A549 (cell line): ENCODE measurements around the gene MYL6. TPM values are rescaled to one million over a fixed set of nuclear protein-coding genes. Genes with fewer than 3 reads are reported as not detected.

Experiments
- ATAC-seq, 2 experiments: fragments of 200-7000 bp in 1 of 2; fragments of >200 bp in 1 of 2; cut with Nextera tagmentation in 1 of 2; cut with Tn5 transposase in 1 of 2; 3 replicates each; pipeline versions ENCODE4 v1.8.0 to v1.9.1; 2018 to 2020; ENCODE audit warnings: mild to moderate bottlenecking in 1 of 2, moderate library complexity in 1 of 2
- CTCF ChIA-PET: fragments of 300-600 bp; sonication (Branson Sonifier 250); formaldehyde crosslinking; extraction: SDS; loops from one replicate; lab custom pipeline; 2021; ENCODE audit warnings: antibody characterized with exemption, inconsistent platforms; lab: Yijun Ruan, JAX
- POLR2A ChIA-PET: fragments of 350-600 bp; formaldehyde crosslinking; extraction: SDS; loops from one replicate; lab custom pipeline; 2021; ENCODE audit warnings: antibody characterized with exemption, inconsistent platforms; lab: Yijun Ruan, JAX
- DNase-seq, 2 experiments: peaks; one replicate each; pipeline versions ENCODE4 v3.0.0 to v3.0.0-alpha.2; 2011 to 2016; ENCODE audit warnings: low read depth in 1 of 2, low spot score in 1 of 2
- FAIRE-seq: peaks from 2 replicates; lab custom pipeline; 2011; peaks lifted over from hg19 to GRCh38; lab: Jason Lieb, UNC
- H3K27ac ChIP-seq, 2 experiments: fragments of >200 bp; sonication (Bioruptor Twin); formaldehyde crosslinking; 3 replicates each; pipeline ENCODE4 v1.5.1; 2016 to 2017
- H3K4me1 ChIP-seq: fragments of >200 bp; sonication (Bioruptor Twin); formaldehyde crosslinking; 3 replicates; pipeline ENCODE4 v1.6.1; 2016
- H3K4me2 ChIP-seq: fragments of >200 bp; sonication (Bioruptor Twin); formaldehyde crosslinking; 3 replicates; pipeline ENCODE4 v1.6.1; 2016
- H3K4me3 ChIP-seq: fragments of >200 bp; sonication (Bioruptor Twin); formaldehyde crosslinking; 3 replicates; pipeline ENCODE4 v1.5.1; 2016
- H3K9me3 ChIP-seq: fragments of >200 bp; sonication (Bioruptor Twin); formaldehyde crosslinking; 3 replicates; pipeline ENCODE4 v1.6.1; 2016
- CTCF ChIP-seq: fragments of >200 bp; sonication (Bioruptor Twin); formaldehyde crosslinking; IDR thresholded peaks from 3 replicates; pipeline ENCODE4 v1.5.1; 2016
- E2F6 ChIP-seq: IDR thresholded peaks from 2 replicates; pipeline ENCODE4 v1.6.1; 2012; ENCODE audit warnings: low read depth, borderline replicate concordance
- EHF ChIP-seq: fragments of 250-450 bp; sonication (Bioruptor Pico); IDR thresholded peaks from 2 replicates; pipeline ENCODE4 v1.5.0; 2020; ENCODE audit warnings: mild to moderate bottlenecking
- FOSB ChIP-seq: fragments of 250-450 bp; sonication (Bioruptor Pico); IDR thresholded peaks from 2 replicates; pipeline ENCODE4 v1.5.0; 2020; ENCODE audit warnings: mild to moderate bottlenecking, moderate library complexity
- HDAC2 ChIP-seq: fragments of 200-600 bp; sonication (generic); IDR thresholded peaks from 2 replicates; pipeline ENCODE4 v1.6.1; 2016
- HOXB5 ChIP-seq: fragments of 250-450 bp; sonication (Bioruptor Pico); IDR thresholded peaks from 2 replicates; pipeline ENCODE4 v1.5.0; 2020; ENCODE audit warnings: mild to moderate bottlenecking, moderate library complexity
- JUN ChIP-seq, 2 experiments: fragments of >200 bp; sonication (Bioruptor Twin); formaldehyde crosslinking; IDR thresholded peaks; 2 replicates in 1 of 2; 3 replicates in 1 of 2; pipeline ENCODE4 v1.6.1; 2016 to 2017
- JUNB ChIP-seq: fragments of >200 bp; sonication (Bioruptor Twin); formaldehyde crosslinking; IDR thresholded peaks from 2 replicates; pipeline ENCODE4 v1.6.1; 2016
- MAX ChIP-seq: IDR thresholded peaks from 2 replicates; pipeline ENCODE4 v1.6.1; 2012
- MYC ChIP-seq: IDR thresholded peaks from 2 replicates; pipeline ENCODE4 v1.6.1; 2012; ENCODE audit warnings: mild to moderate bottlenecking, inconsistent platforms, low read length, improper control_type of control experiment, borderline replicate concordance
- NPAS2 ChIP-seq: fragments of 250-450 bp; sonication (Bioruptor Pico); IDR thresholded peaks from 2 replicates; pipeline ENCODE4 v1.8.0; 2022; ENCODE audit warnings: mild to moderate bottlenecking, moderate library complexity, borderline replicate concordance
- PBX3 ChIP-seq: IDR thresholded peaks from 2 replicates; pipeline ENCODE4 v1.6.1; 2012
- PHF8 ChIP-seq: fragments of 200-600 bp; sonication (generic); IDR thresholded peaks from 2 replicates; pipeline ENCODE4 v1.6.1; 2016; ENCODE audit warnings: low read depth, mild to moderate bottlenecking, antibody characterized with exemption, moderate library complexity, borderline replicate concordance
- POLR2A ChIP-seq: IDR thresholded peaks from 2 replicates; pipeline ENCODE4 v1.6.1; 2012; ENCODE audit warnings: mild to moderate bottlenecking, low read length
- RAD21 ChIP-seq, 2 experiments: fragments of >200 bp in 1 of 2; sonication (Bioruptor Twin) in 1 of 2; formaldehyde crosslinking in 1 of 2; IDR thresholded peaks in 1 of 2; conservative IDR thresholded peaks in 1 of 2; 2 replicates in 1 of 2; 3 replicates in 1 of 2; pipeline ENCODE4 v1.6.1; 2012 to 2018; ENCODE audit warnings: inconsistent platforms in 1 of 2
- REST ChIP-seq: fragments of 200-600 bp; sonication (generic); IDR thresholded peaks from 2 replicates; pipeline ENCODE4 v1.6.1; 2016; ENCODE audit warnings: antibody characterized with exemption, mild to moderate bottlenecking, moderate library complexity
- RFX5 ChIP-seq: fragments of 450-650 bp; IDR thresholded peaks from 2 replicates; pipeline ENCODE4 v1.7.1; 2014; ENCODE audit warnings: antibody characterized with exemption, mild to moderate bottlenecking, moderate library complexity
- SMC3 ChIP-seq: fragments of >200 bp; sonication (Bioruptor Twin); formaldehyde crosslinking; IDR thresholded peaks from 3 replicates; pipeline ENCODE4 v1.6.1; 2018; ENCODE audit warnings: inconsistent platforms
- TFCP2L1 ChIP-seq: fragments of 250-450 bp; sonication (Bioruptor Pico); IDR thresholded peaks from 2 replicates; pipeline ENCODE4 v1.5.0; 2021; ENCODE audit warnings: mild to moderate bottlenecking
- ZFP36 ChIP-seq: fragments of 450-650 bp; IDR thresholded peaks from 2 replicates; pipeline ENCODE4 v1.6.1; 2014; ENCODE audit warnings: borderline replicate concordance; ENCODE audit not compliant: partially characterized antibody
- ZSCAN20 ChIP-seq: fragments of 250-450 bp; sonication (Bioruptor Pico); IDR thresholded peaks from 2 replicates; pipeline ENCODE4 v1.8.0; 2022; ENCODE audit warnings: mild to moderate bottlenecking, moderate library complexity
- WGBS: methylation state at CpG from one replicate; pipeline ENCODE4 v1.1.6; 2017; ENCODE audit errors: missing lambda C conversion rate; 5-methylcytosine and 5-hydroxymethylcytosine counted together
- polyA plus RNA-seq, 4 experiments: library from polyadenylated mRNA; depleted of rRNA in 3 of 4; stranded (reverse); fragments of >200 nt; fragmentation: RNase III in 1 of 4; extraction: RNeasy Plus Mini Kit Qiagen cat#74134 plus additional on column Dnase treatment in 1 of 4; gene quantifications; 2 replicates in 3 of 4; 3 replicates in 1 of 4; pipeline ENCODE4 v1.2.3, GENCODE V29; 2011 to 2017

Gene MYL6
- polyA plus RNA-seq, 2 of the 4 experiments (the other 2 are of a cell fraction) = 2,307 to 3,268 TPM

- Histone ChIP-seq H3K4me2 (peak overlapping the region; percentile 99), H3K4me3 (peak overlapping the region; percentile 81), H3K4me1 (peaks cover 13% of the 10 kb centered on the region)
- POLR2A ChIA-PET = interaction anchor here (1.5 to 1.7 kb wide), 2 partner anchors 29 to 69 kb away, joined by 7 to 36 read pairs; partner anchors contain the start of genes MYL6 and ZC3H10
- ATAC-seq (no peak), DNase-seq (no peak), FAIRE-seq (no peak)
- CTCF ChIA-PET = interaction anchor here (0.5 to 6.8 kb wide), 16 partner anchors 9 to 396 kb away, joined by 3 to 204 read pairs (median 24); partner anchors contain the start of genes ANKRD52, ESYT1, MYL6 and RNF41
- 27% methylated on average over 10 of the region's 10 CpGs for WGBS
- TF ChIP-seq PHF8 = no peak
- TF ChIP-seq FOSB (CRISPR knock-in tag) = no peak
- TF ChIP-seq REST = no peak
- TF ChIP-seq NPAS2 = no peak
- TF ChIP-seq MAX = no peak
- TF ChIP-seq EHF (CRISPR knock-in tag) = no peak
- TF ChIP-seq JUNB = no peak
- TF ChIP-seq TFCP2L1 = no peak
- TF ChIP-seq, all 56 proteins: peak for 0
- peak overlapping the region; percentile 93 to 99 for H3K27ac ChIP-seq
- no peaks in the 10 kb centered on the region for H3K9me3 ChIP-seq
These were observed 30.1 kb downstream of the MYL6 start for GRCh38 chr12:56188131-56188777.

GRCh38 chr12:56188778-56189098 is 30.6 kb downstream of the MYL6 start:
- peak; percentile 1 to 5; a peak in 3 of 6 replicates for ATAC-seq
- peaks cover 13% of the 10 kb centered on the region for H3K4me1 ChIP-seq
- FAIRE-seq = no peak
- 5% methylated on average over 14 of the region's 17 CpGs for WGBS
- H3K4me3 ChIP-seq = peak overlapping the region; percentile 81
- no peak for TF ChIP-seq RFX5
- TF ChIP-seq JUNB = no peak
- TF ChIP-seq, all 56 proteins: peak for 0
- H3K9me3 ChIP-seq = no peaks in the 10 kb centered on the region
- ChIA-PET POLR2A (interaction anchor here (1.3 to 1.7 kb wide), 7 partner anchors 30 to 127 kb away, joined by 3 to 36 read pairs (median 12); partner anchors contain the start of genes CNPY2, ESYT1, MYL6 and MYL6B), CTCF (interaction anchor here (0.7 to 6.8 kb wide), 31 partner anchors 9 to 371 kb away, joined by 3 to 204 read pairs (median 9); partner anchors contain the start of genes ANKRD52, ESYT1, MYL6 and ORMDL2)
- DNase-seq = no peak
- peak overlapping the region; percentile 93 to 99 for H3K27ac ChIP-seq
- H3K4me2 ChIP-seq = peak overlapping the region; percentile 99

- DNase-seq (peak; percentile 91 to 92), ATAC-seq (peak; percentile 83 to 91), FAIRE-seq (no peak)
- TF ChIP-seq RAD21 (conservative IDR thresholded peaks at IDR 0.05 in 1 of 2, IDR thresholded peaks at IDR 0.05 in 1 of 2) (peak; percentile 39 to 41; a peak in 3 of 5 replicates), MAX (peak; percentile 49; the same call in 1 of the 2 replicates), ZSCAN20 (CRISPR knock-in tag) (no peak), JUN (IDR thresholded peaks at IDR 0.05) (peak; percentile 35 to 72; a peak in 4 of 5 replicates), MYC (peak; percentile 64; the same call in 1 of the 2 replicates), CTCF (peak; percentile 99), POLR2A (peak; percentile 63), SMC3 (peak; percentile 73), PBX3 (peak; percentile 29; the same call in 1 of the 2 replicates), ZFP36 (peak; percentile 98), HDAC2 (no peak), E2F6 (0 out of 2 replicates have a peak, but pooled peaks have one; percentile 50), HOXB5 (CRISPR knock-in tag) (no peak)
- no peaks in the 10 kb centered on the region for H3K9me3 ChIP-seq
- CTCF ChIA-PET = interaction anchor here (0.6 to 6.8 kb wide), 68 partner anchors 9 to 1327 kb away, joined by 3 to 204 read pairs (median 6); partner anchors contain the start of genes ANKRD52, CNPY2, COQ10A and CS
- POLR2A ChIA-PET = interaction anchor here (0.6 to 1.7 kb wide), 13 partner anchors 14 to 275 kb away, joined by 3 to 36 read pairs (median 5); partner anchors contain the start of genes ANKRD52, CNPY2, ESYT1 and MYL6
- peak within 1 kb of the TSS; percentile 99 for H3K4me2 ChIP-seq
- H3K4me3 ChIP-seq = peak within 1 kb of the TSS; percentile 81
- peaks cover 13% of the 10 kb centered on the region for H3K4me1 ChIP-seq
- peak within 1 kb of the TSS; percentile 93 to 99 for H3K27ac ChIP-seq
- 2% methylated on average over 44 of the region's 93 CpGs for WGBS
These were observed 31.1 kb downstream of the MYL6 start, which contains the start of gene SMARCC2 for GRCh38 chr12:56189099-56189917. Gene SMARCC2, minus strand, starts transcription at chr12:56189483. Its CDS starts 22 bp downstream, at chr12:56189461.
